ENCODE results near the gene SKOR2. TPM values are rescaled to one million over a fixed set of nuclear protein-coding genes. Genes with fewer than 3 reads are reported as not detected.
A peak's percentile ranks its signal among the peaks of the same experiment; 100 is the strongest.

The SKOR2 gene, protein sequence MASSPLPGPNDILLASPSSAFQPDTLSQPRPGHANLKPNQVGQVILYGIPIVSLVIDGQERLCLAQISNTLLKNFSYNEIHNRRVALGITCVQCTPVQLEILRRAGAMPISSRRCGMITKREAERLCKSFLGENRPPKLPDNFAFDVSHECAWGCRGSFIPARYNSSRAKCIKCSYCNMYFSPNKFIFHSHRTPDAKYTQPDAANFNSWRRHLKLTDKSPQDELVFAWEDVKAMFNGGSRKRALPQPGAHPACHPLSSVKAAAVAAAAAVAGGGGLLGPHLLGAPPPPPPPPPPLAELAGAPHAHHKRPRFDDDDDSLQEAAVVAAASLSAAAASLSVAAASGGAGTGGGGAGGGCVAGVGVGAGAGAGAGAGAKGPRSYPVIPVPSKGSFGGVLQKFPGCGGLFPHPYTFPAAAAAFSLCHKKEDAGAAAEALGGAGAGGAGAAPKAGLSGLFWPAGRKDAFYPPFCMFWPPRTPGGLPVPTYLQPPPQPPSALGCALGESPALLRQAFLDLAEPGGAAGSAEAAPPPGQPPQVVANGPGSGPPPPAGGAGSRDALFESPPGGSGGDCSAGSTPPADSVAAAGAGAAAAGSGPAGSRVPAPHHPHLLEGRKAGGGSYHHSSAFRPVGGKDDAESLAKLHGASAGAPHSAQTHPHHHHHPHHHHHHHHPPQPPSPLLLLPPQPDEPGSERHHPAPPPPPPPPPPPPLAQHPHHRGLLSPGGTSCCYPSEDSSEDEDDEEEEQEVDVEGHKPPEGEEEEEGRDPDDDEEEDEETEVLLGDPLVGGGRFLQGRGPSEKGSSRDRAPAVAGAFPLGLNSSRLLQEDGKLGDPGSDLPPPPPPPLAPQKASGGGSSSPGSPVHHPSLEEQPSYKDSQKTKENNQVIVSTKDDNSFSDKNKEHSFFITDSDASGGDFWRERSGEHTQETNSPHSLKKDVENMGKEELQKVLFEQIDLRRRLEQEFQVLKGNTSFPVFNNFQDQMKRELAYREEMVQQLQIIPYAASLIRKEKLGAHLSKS
- polyA plus RNA-seq (2013): not detected

DNA sequence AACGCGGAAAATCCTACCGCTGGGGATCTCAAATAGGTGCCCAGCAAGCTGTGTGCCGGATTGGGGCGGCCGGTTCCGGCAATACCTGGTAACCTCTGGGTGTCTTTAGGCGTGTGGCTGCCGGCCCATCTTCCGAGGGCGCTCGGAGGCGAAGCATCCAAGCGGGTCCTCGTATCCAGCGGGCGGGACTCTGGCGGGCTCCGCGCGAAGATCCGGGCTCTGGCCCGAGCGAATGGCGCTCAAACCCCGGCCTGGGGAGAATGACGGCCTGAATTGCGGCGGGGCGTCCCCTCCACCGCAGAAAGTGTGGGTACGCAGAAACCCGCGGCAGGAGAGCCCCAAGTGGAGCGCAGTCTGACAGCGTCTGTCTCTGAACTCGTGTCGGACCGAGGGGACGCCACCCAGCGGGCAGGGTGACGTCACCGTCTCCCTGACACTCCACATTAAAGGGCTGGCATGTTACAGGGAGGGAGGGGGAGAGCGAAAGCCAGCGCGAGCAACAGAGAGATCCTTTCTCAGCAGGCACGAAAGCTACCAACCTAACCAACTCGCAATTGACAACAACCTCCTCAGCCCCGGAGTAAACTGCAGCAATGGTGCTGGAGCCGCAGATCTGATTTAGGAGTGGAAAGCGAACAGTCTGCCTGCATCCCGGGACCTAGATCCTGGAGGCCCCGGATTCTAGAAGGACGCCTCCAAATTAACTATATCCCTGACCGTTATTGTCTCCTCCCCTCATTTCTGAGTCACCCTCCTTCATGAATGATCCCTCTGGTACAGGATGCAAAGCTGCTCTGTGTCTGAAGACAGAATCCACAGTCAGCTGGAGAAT is at the start of gene SKOR2:
Gene SKOR2, minus strand, starts transcription at position 372 of the 832 bp plus-strand sequence. CDS start 2,477 bp downstream, outside the sequence.
- Histone ChIP-seq H3K27me3 (replicated peaks in 2 of 5; ENCODE audit: control insufficient read depth in 4 of 5, insufficient read depth in 5 of 5, low read length in 4 of 5) (peaks cover 34 to 99% (median 61%) of the 10 kb centered on the region in 5 experiments), H3K4me1 (ENCODE audit: control extremely low read depth in 1 of 4, control insufficient read depth in 4 of 4, insufficient read depth in 4 of 4, low read length in 3 of 4) (peaks cover 0 to 3% (median 1%) of the 10 kb centered on the region in 4 experiments), H3K9me3 (ENCODE audit: control extremely low read depth in 1 of 5, control insufficient read depth in 4 of 5, insufficient read depth in 2 of 5, low read depth in 1 of 5, low read length in 4 of 5) (peaks cover 3 to 18% (median 5%) of the 10 kb centered on the region in 5 experiments), H3K4me3 (ENCODE audit: control insufficient read depth in 1 of 7, extremely low read depth in 1 of 7, insufficient read depth in 4 of 7, low read depth in 2 of 7, low read length in 6 of 7) (peak within 1 kb of the TSS in 1 of 7 experiments; percentile 10), H3K36me3 (ENCODE audit: control insufficient read depth in 4 of 4, insufficient read depth in 4 of 4, low read length in 3 of 4) (no peaks in the 10 kb centered on the region), H3K27ac (ENCODE audit: insufficient read depth in 1 of 2, low read depth in 1 of 2, low read length in 2 of 2, poor library complexity in 1 of 2, severe bottlenecking in 2 of 2) (no peak within 1 kb of the TSS)
- no peak for DNase-seq
- WGBS (ENCODE audit: insufficient coverage): 4% methylated on average over 51 of the region's 55 CpGs
- CTCF ChIA-PET: no interaction called here
- POLR2A ChIA-PET: no interaction called here

DNA sequence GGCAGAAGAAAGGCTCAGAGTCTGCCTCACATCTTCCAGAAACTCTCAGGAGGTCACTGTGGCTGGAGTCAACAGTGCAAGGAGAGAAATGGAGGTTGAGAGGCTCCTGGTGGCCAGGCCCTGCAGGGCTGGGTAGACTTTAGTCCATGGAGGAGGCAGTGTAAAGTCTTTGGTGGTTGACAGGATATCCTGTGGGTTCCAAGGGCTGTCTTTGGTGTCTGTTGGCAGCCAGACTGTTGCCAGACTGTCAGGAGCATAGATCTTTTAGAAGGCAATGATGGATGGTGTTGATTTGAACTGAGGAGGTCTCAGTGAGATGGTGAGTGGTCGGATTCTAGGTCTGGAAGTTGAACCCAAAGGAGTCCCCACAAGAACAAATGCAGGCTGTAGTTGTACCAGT is 45.0 kb upstream of the SKOR2 start:
- POLR2A ChIA-PET: no interaction called here
- Histone ChIP-seq H3K9me3 (ENCODE audit: control extremely low read depth in 1 of 5, control insufficient read depth in 4 of 5, insufficient read depth in 2 of 5, low read depth in 1 of 5, low read length in 4 of 5) (no peaks in the 10 kb centered on the region), H3K4me1 (ENCODE audit: control extremely low read depth in 1 of 4, control insufficient read depth in 4 of 4, insufficient read depth in 4 of 4, low read length in 3 of 4) (no peaks in the 10 kb centered on the region), H3K27me3 (replicated peaks in 2 of 5; ENCODE audit: control insufficient read depth in 4 of 5, insufficient read depth in 5 of 5, low read length in 4 of 5) (peaks cover 0 to 15% (median 1%) of the 10 kb centered on the region in 5 experiments), H3K27ac (ENCODE audit: insufficient read depth in 1 of 2, low read depth in 1 of 2, low read length in 2 of 2, poor library complexity in 1 of 2, severe bottlenecking in 2 of 2) (no peak overlapping the region), H3K4me3 (ENCODE audit: control insufficient read depth in 1 of 7, extremely low read depth in 1 of 7, insufficient read depth in 4 of 7, low read depth in 2 of 7, low read length in 6 of 7) (no peak overlapping the region), H3K36me3 (ENCODE audit: control insufficient read depth in 4 of 4, insufficient read depth in 4 of 4, low read length in 3 of 4) (no peaks in the 10 kb centered on the region)
- no peak for DNase-seq
- WGBS (ENCODE audit: insufficient coverage): 57% methylated on average over 1 of the region's 1 CpG
- CTCF ChIA-PET: no interaction called here

DNA sequence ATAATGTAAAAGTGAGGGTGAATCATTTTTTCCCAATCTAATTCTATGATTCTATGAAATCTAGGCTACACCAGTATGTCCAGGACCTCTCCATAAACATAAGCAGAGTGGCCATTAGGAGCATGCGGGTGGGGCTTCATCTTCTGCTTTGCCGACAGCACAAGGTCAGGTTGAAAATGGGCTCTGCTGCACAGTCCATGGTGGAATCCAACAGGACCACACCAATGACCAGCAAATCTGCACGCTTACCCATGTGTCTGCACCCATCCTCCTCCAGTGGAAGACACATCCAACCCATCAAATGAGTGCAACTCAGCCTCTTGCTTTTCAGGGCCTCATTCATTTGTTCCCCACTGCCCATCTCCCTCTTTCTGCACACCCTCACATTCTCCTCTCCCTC is 43.3 kb upstream of the SKOR2 start:
- no peak for DNase-seq
- no peaks in the 10 kb centered on the region for H3K4me1 ChIP-seq (ENCODE audit: control extremely low read depth in 1 of 4, control insufficient read depth in 4 of 4, insufficient read depth in 4 of 4, low read length in 3 of 4)
- no peaks in the 10 kb centered on the region for H3K36me3 ChIP-seq (ENCODE audit: control insufficient read depth in 4 of 4, insufficient read depth in 4 of 4, low read length in 3 of 4)
- ChIA-PET POLR2A (no interaction called here), CTCF (no interaction called here)
- H3K27me3 ChIP-seq (replicated peaks in 2 of 5; ENCODE audit: control insufficient read depth in 4 of 5, insufficient read depth in 5 of 5, low read length in 4 of 5): peaks cover 0 to 15% (median 2%) of the 10 kb centered on the region in 5 experiments
- no peaks in the 10 kb centered on the region for H3K9me3 ChIP-seq (ENCODE audit: control extremely low read depth in 1 of 5, control insufficient read depth in 4 of 5, insufficient read depth in 2 of 5, low read depth in 1 of 5, low read length in 4 of 5)
- WGBS (ENCODE audit: insufficient coverage): 100% methylated on average over 3 of the region's 3 CpGs
- H3K4me3 ChIP-seq (ENCODE audit: control insufficient read depth in 1 of 7, extremely low read depth in 1 of 7, insufficient read depth in 4 of 7, low read depth in 2 of 7, low read length in 6 of 7): no peak overlapping the region
- no peak overlapping the region for H3K27ac ChIP-seq (ENCODE audit: insufficient read depth in 1 of 2, low read depth in 1 of 2, low read length in 2 of 2, poor library complexity in 1 of 2, severe bottlenecking in 2 of 2)

DNA sequence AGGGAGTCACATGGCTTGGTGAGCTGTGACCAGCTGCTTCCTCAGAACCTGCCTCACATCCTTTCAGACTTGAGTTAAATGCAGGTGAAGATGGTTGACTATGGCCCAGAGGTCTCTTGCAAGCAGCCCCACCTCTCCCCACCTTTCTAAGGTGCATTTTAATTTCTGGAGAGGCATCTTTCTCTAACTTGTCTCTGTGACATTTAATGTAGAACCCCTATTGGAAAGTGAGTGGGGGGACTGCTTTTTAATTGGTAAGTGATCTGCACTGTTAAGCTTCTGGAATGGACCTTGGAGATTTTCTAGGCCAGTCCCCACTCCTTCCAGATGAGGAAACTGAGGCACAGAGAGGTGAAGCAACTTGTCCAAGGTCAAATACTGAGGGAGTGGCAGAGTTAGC is 37.3 kb upstream of the SKOR2 start:
- peaks cover 0 to 19% (median 8%) of the 10 kb centered on the region in 5 experiments for H3K27me3 ChIP-seq (replicated peaks in 2 of 5; ENCODE audit: control insufficient read depth in 4 of 5, insufficient read depth in 5 of 5, low read length in 4 of 5)
- H3K4me3 ChIP-seq (ENCODE audit: control insufficient read depth in 1 of 7, extremely low read depth in 1 of 7, insufficient read depth in 4 of 7, low read depth in 2 of 7, low read length in 6 of 7): no peak overlapping the region
- DNase-seq: no peak
- H3K36me3 ChIP-seq (ENCODE audit: control insufficient read depth in 4 of 4, insufficient read depth in 4 of 4, low read length in 3 of 4): no peaks in the 10 kb centered on the region
- POLR2A ChIA-PET: no interaction called here
- peaks cover 0 to 2% (median 0%) of the 10 kb centered on the region in 5 experiments for H3K9me3 ChIP-seq (ENCODE audit: control extremely low read depth in 1 of 5, control insufficient read depth in 4 of 5, insufficient read depth in 2 of 5, low read depth in 1 of 5, low read length in 4 of 5)
- H3K27ac ChIP-seq (ENCODE audit: insufficient read depth in 1 of 2, low read depth in 1 of 2, low read length in 2 of 2, poor library complexity in 1 of 2, severe bottlenecking in 2 of 2): no peak overlapping the region
- H3K4me1 ChIP-seq (ENCODE audit: control extremely low read depth in 1 of 4, control insufficient read depth in 4 of 4, insufficient read depth in 4 of 4, low read length in 3 of 4): no peaks in the 10 kb centered on the region
- CTCF ChIA-PET: no interaction called here

DNA sequence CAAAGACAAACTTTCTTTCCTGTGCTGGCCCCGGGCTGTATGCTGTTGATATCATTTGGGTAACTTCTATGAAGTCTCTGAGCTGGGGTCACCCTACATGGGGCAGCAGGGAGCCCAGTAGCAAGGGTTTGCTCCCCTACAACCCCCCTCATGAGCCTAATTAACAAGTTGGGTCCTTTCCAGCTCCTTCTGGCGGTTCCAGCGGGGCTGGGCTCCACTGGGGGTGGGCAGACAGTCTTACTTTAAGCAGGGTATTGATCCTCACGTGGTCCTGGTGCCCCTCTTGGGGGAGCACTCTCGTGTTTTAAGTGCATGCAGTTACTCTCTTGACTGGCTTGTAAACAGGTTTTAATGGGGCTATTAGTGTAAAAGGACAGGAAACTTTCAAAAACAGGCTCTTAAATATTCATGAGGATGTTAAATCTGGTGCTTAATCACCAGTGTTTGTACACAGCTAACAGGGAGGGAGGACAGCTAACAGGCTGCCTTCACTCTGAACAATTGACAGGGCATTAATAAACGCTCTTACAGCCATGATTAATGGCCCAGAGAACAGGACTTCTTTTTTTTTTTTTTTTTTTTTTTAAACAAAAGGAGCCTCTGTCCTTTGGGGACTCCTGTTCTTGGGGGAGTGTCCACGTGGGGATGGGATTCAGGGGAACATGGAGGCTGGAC is 36.6 kb upstream of the SKOR2 start:
- Histone ChIP-seq H3K27me3 (replicated peaks in 2 of 5; ENCODE audit: control insufficient read depth in 4 of 5, insufficient read depth in 5 of 5, low read length in 4 of 5) (peaks cover 0 to 19% (median 8%) of the 10 kb centered on the region in 5 experiments), H3K27ac (ENCODE audit: insufficient read depth in 1 of 2, low read depth in 1 of 2, low read length in 2 of 2, poor library complexity in 1 of 2, severe bottlenecking in 2 of 2) (no peak overlapping the region), H3K4me3 (ENCODE audit: control insufficient read depth in 1 of 7, extremely low read depth in 1 of 7, insufficient read depth in 4 of 7, low read depth in 2 of 7, low read length in 6 of 7) (no peak overlapping the region), H3K9me3 (ENCODE audit: control extremely low read depth in 1 of 5, control insufficient read depth in 4 of 5, insufficient read depth in 2 of 5, low read depth in 1 of 5, low read length in 4 of 5) (peaks cover 0 to 2% (median 0%) of the 10 kb centered on the region in 5 experiments), H3K4me1 (ENCODE audit: control extremely low read depth in 1 of 4, control insufficient read depth in 4 of 4, insufficient read depth in 4 of 4, low read length in 3 of 4) (no peaks in the 10 kb centered on the region), H3K36me3 (ENCODE audit: control insufficient read depth in 4 of 4, insufficient read depth in 4 of 4, low read length in 3 of 4) (no peaks in the 10 kb centered on the region)
- ChIA-PET CTCF (no interaction called here), POLR2A (no interaction called here)
- 75% methylated on average over 6 of the region's 7 CpGs for WGBS (ENCODE audit: insufficient coverage)
- DNase-seq: no peak

DNA sequence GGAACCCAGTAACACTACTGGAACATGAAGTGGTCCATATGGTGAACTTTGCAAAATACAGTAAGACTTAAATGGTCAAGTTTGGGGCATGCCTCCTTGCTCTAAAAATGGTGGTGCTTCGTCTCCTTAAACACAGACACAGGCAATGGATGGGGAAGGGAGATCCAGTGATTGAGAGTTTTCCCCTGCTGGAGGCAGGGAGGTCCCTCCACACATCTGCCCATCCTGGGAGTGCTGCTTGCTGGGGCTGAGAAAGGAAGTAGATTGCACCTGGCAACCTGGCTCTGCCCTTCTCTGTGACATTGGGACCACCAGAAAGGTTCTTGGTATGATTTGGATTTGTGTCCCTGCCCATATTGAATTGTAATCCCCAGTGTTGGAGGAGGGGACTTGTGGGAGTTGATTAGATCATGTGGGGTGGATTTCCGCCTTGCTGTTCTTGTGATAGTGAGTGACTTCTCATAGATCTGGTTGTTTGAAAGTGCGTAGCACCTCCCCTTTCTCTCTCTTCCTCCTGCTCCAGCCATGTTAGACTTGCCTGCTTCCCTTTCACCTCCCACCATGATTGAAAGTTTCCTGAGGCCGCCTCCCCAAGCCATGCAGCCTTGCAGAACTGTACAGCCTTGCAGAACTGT is 35.4 kb upstream of the SKOR2 start:
- ChIA-PET CTCF (no interaction called here), POLR2A (no interaction called here)
- Histone ChIP-seq H3K36me3 (ENCODE audit: control insufficient read depth in 4 of 4, insufficient read depth in 4 of 4, low read length in 3 of 4) (no peaks in the 10 kb centered on the region), H3K4me1 (ENCODE audit: control extremely low read depth in 1 of 4, control insufficient read depth in 4 of 4, insufficient read depth in 4 of 4, low read length in 3 of 4) (no peaks in the 10 kb centered on the region), H3K4me3 (ENCODE audit: control insufficient read depth in 1 of 7, extremely low read depth in 1 of 7, insufficient read depth in 4 of 7, low read depth in 2 of 7, low read length in 6 of 7) (no peak overlapping the region), H3K27ac (ENCODE audit: insufficient read depth in 1 of 2, low read depth in 1 of 2, low read length in 2 of 2, poor library complexity in 1 of 2, severe bottlenecking in 2 of 2) (no peak overlapping the region), H3K27me3 (replicated peaks in 2 of 5; ENCODE audit: control insufficient read depth in 4 of 5, insufficient read depth in 5 of 5, low read length in 4 of 5) (peaks cover 0 to 15% (median 7%) of the 10 kb centered on the region in 5 experiments), H3K9me3 (ENCODE audit: control extremely low read depth in 1 of 5, control insufficient read depth in 4 of 5, insufficient read depth in 2 of 5, low read depth in 1 of 5, low read length in 4 of 5) (peaks cover 0 to 2% (median 0%) of the 10 kb centered on the region in 5 experiments)
- 75% methylated on average over 2 of the region's 4 CpGs for WGBS (ENCODE audit: insufficient coverage)
- no peak for DNase-seq
